Gastrocnemius medialis (tissue), 4 donors: ENCODE data around the gene CSH1.
"Not testable (repeated sequence)": the region's sequence is repeated elsewhere in the genome, so short reads cannot be mapped to it uniquely, and the experiment has no call there.

ENCODE experiments used
- POLR2A ChIP-seq, 2 donors: fragments of 450-650 bp; IDR thresholded peaks; one replicate each; pipeline ENCODE4 v1.6.1; 2017; ENCODE audit warnings: antibody characterized with exemption in 2 of 2, mild to moderate bottlenecking in 2 of 2, moderate library complexity in 2 of 2
- TF ChIP-seq, protein P1 (sequence below), 5 experiments: fragments of 450-650 bp in 3 of 5; fragments of 200-600 bp in 2 of 5; sonication (generic) in 2 of 5; IDR thresholded peaks in 4 of 5; conservative IDR thresholded peaks in 1 of 5; 1 replicate in 4 of 5; 2 replicates in 1 of 5; pipeline ENCODE4 v1.5.1; 2016 to 2019; ENCODE audit warnings: antibody characterized with exemption in 5 of 5, mild to moderate bottlenecking in 3 of 5, moderate library complexity in 3 of 5

GRCh38 chr17:63870292-63870665 lies 26.1 kb downstream of the CSH1 start:
- not testable (repeated sequence) for TF ChIP-seq POLR2A (IDR thresholded peaks at IDR 0.05)
- TF ChIP-seq, protein P1, sequence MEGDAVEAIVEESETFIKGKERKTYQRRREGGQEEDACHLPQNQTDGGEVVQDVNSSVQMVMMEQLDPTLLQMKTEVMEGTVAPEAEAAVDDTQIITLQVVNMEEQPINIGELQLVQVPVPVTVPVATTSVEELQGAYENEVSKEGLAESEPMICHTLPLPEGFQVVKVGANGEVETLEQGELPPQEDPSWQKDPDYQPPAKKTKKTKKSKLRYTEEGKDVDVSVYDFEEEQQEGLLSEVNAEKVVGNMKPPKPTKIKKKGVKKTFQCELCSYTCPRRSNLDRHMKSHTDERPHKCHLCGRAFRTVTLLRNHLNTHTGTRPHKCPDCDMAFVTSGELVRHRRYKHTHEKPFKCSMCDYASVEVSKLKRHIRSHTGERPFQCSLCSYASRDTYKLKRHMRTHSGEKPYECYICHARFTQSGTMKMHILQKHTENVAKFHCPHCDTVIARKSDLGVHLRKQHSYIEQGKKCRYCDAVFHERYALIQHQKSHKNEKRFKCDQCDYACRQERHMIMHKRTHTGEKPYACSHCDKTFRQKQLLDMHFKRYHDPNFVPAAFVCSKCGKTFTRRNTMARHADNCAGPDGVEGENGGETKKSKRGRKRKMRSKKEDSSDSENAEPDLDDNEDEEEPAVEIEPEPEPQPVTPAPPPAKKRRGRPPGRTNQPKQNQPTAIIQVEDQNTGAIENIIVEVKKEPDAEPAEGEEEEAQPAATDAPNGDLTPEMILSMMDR (IDR thresholded peaks at IDR 0.05 in 4 of 5, conservative IDR thresholded peaks at IDR 0.05 in 1 of 5), result not testable (repeated sequence)
